CD14-positive monocyte (primary cell): ENCODE results near the gene NIPAL3. TPM values are rescaled to one million over a fixed set of nuclear protein-coding genes. Genes with fewer than 3 reads are reported as not detected.
"Not testable (repeated sequence)": the region's sequence is repeated elsewhere in the genome, so short reads cannot be mapped to it uniquely, and the experiment has no call there.

Source experiments
- DNase-seq, 3 donors: peaks; one replicate each; pipeline ENCODE4 v3.0.0-alpha.2; 2011 to 2022
- H2AFZ ChIP-seq: 2 replicates; pipeline ENCODE4 v1.6.0; 2012; ENCODE audit warnings: mild to moderate bottlenecking, low read depth, low read length, inconsistent platforms; ENCODE audit not compliant: insufficient read depth, poor library complexity, severe bottlenecking
- H3K27ac ChIP-seq, 2 donors: 1 replicate in 1 of 2; 2 replicates in 1 of 2; pipeline ENCODE4 v1.5.1; 2012 to 2013; ENCODE audit warnings: low read length in 2 of 2, control low read depth in 1 of 2, inconsistent platforms in 1 of 2, low read depth in 1 of 2, mild to moderate bottlenecking in 1 of 2
- H3K27me3 ChIP-seq, 2 donors: one replicate each; pipeline versions ENCODE4 v1.6.0 to v1.6.1; 2011 to 2013; ENCODE audit warnings: low read length in 2 of 2; ENCODE audit not compliant: control insufficient read depth in 2 of 2, insufficient read depth in 2 of 2
- H3K36me3 ChIP-seq, 2 donors: replicated peaks in 1 of 2; 1 replicate in 1 of 2; 2 replicates in 1 of 2; pipeline versions ENCODE4 v1.5.1 to v1.6.1; 2012 to 2013; ENCODE audit warnings: low read length in 2 of 2, control low read depth in 1 of 2, inconsistent platforms in 1 of 2, mild to moderate bottlenecking in 1 of 2; ENCODE audit not compliant: insufficient read depth in 2 of 2, control insufficient read depth in 1 of 2
- H3K4me1 ChIP-seq, 2 donors: 1 replicate in 1 of 2; 2 replicates in 1 of 2; pipeline versions ENCODE4 v1.5.1 to v1.6.1; 2012 to 2013; ENCODE audit warnings: low read length in 2 of 2, control low read depth in 1 of 2, inconsistent platforms in 1 of 2, mild to moderate bottlenecking in 1 of 2, moderate library complexity in 1 of 2; ENCODE audit not compliant: insufficient read depth in 2 of 2, control insufficient read depth in 1 of 2
- H3K4me2 ChIP-seq: replicated peaks from 2 replicates; pipeline ENCODE3; 2012; ENCODE audit warnings: low read length, moderate library complexity, mild to moderate bottlenecking; ENCODE audit not compliant: poor library complexity, severe bottlenecking; ENCODE audit errors: extremely low read depth
- H3K4me3 ChIP-seq, 3 experiments: fragments of 200-600 bp in 1 of 3; sonication (generic) in 1 of 3; replicated peaks in 1 of 3; 1 replicate in 2 of 3; 2 replicates in 1 of 3; pipeline ENCODE4 v1.5.1; 2011 to 2013; ENCODE audit warnings: low read length in 3 of 3, mild to moderate bottlenecking in 3 of 3, control low read depth in 2 of 3, low read depth in 2 of 3, inconsistent platforms in 1 of 3, moderate library complexity in 1 of 3
- H3K79me2 ChIP-seq: 2 replicates; pipeline ENCODE4 v1.6.0; 2012; ENCODE audit warnings: mild to moderate bottlenecking, control low read depth, inconsistent platforms, low read length, moderate library complexity; ENCODE audit not compliant: insufficient read depth
- H3K9ac ChIP-seq: 2 replicates; pipeline ENCODE4 v1.6.0; 2017; ENCODE audit warnings: low read length, mild to moderate bottlenecking; ENCODE audit not compliant: insufficient read depth, poor library complexity, severe bottlenecking
- H3K9me3 ChIP-seq, 2 donors: replicated peaks in 1 of 2; 1 replicate in 1 of 2; 2 replicates in 1 of 2; pipeline versions ENCODE4 v1.5.1 to v1.6.1; 2012 to 2013; ENCODE audit warnings: low read length in 2 of 2, control low read depth in 1 of 2; ENCODE audit not compliant: control insufficient read depth in 1 of 2, insufficient read depth in 1 of 2
- H4K20me1 ChIP-seq: 2 replicates; pipeline ENCODE4 v1.6.0; 2012; ENCODE audit warnings: mild to moderate bottlenecking, low read length, control low read depth, moderate library complexity; ENCODE audit not compliant: insufficient read depth
- H3K27ac Mint-ChIP-seq, 7 donors: one replicate each; pipeline ENCODE4 v1.8.0; 2020; ENCODE audit warnings: mild to moderate bottlenecking in 7 of 7, mixed read lengths in 7 of 7, moderate library complexity in 6 of 7, inconsistent platforms in 2 of 7
- H3K27me3 Mint-ChIP-seq, 3 donors: one replicate each; pipeline ENCODE4 v1.8.0; 2021 to 2022; ENCODE audit warnings: low read depth in 3 of 3, mild to moderate bottlenecking in 3 of 3, mixed read lengths in 3 of 3, moderate library complexity in 3 of 3, inconsistent platforms in 1 of 3
- H3K36me3 Mint-ChIP-seq, 2 donors: one replicate each; pipeline ENCODE4 v1.8.0; 2020; ENCODE audit warnings: mixed read lengths in 2 of 2, inconsistent platforms in 1 of 2, mild to moderate bottlenecking in 1 of 2
- H3K4me1 Mint-ChIP-seq: one replicate; pipeline ENCODE4 v1.8.0; 2020; ENCODE audit warnings: mild to moderate bottlenecking, mixed read lengths
- H3K4me3 Mint-ChIP-seq, 2 donors: one replicate each; pipeline ENCODE4 v1.8.0; 2020; ENCODE audit warnings: mild to moderate bottlenecking in 2 of 2, mixed read lengths in 2 of 2, moderate library complexity in 1 of 2
- H3K9me3 Mint-ChIP-seq, 7 donors: one replicate each; pipeline ENCODE4 v1.8.0; 2020 to 2022; ENCODE audit warnings: mixed read lengths in 7 of 7, mild to moderate bottlenecking in 6 of 7, moderate library complexity in 6 of 7, inconsistent platforms in 2 of 7
- WGBS: methylation state at CpG from one replicate; pipeline ENCODE4 v1.1.5; 2013; ENCODE audit warnings: missing lambda C conversion rate; ENCODE audit not compliant: insufficient coverage; 5-methylcytosine and 5-hydroxymethylcytosine counted together
- intact Hi-C, 2 donors: fragments of 100-400 bp; cut with micrococcal nuclease; formaldehyde crosslinking; loops; one replicate each; pipeline versions ENCODE4 v1.15.0 to v1.15.1; 2023
- polyA plus RNA-seq, 3 donors: library from polyadenylated mRNA; depleted of rRNA in 1 of 3; unstranded in 2 of 3; stranded (reverse) in 1 of 3; fragments of 300-500 nt in 2 of 3; fragments of >200 nt in 1 of 3; fragmentation: Illumina TruSeq in 2 of 3; gene quantifications; 1 replicate in 2 of 3; 2 replicates in 1 of 3; pipeline ENCODE4 v1.2.3, GENCODE V29; 2012 to 2021
- TF ChIP-seq, protein P1 (sequence below): fragments of 200-600 bp; IDR thresholded peaks from one replicate; pipeline ENCODE4 v1.8.0; 2022; ENCODE audit warnings: antibody characterized with exemption, mild to moderate bottlenecking

NIPAL3 gene
- polyA plus RNA-seq, 3 donors, result 5.9 to 9.6 (median 6.6) TPM

DNA sequence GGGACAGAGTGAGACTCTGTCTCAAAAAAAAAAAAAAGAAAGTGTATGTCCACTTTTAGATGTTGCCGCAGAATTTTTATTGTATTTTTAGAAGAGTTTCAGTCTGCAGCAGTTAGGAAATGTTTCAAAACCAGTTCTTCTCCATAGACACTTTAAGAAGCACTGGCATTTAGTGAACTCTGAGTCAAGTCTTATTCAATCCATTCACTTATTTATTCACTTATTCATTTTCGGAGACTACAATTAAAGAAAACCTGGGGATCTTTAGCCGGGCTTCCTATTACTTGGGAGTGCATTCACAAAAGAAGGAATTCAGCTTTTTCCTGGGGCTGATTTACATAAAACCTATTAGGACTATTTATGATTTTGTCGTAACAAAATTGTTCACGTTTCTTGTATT is 99.3 kb downstream of the NIPAL3 start:
- Mint-ChIP-seq H3K4me3 (no peak overlapping the region), H3K36me3 (peaks cover 31 to 35% of the 10 kb centered on the region in 2 donors), H3K4me1 (peaks cover 5% of the 10 kb centered on the region), H3K27ac (no peak overlapping the region), H3K9me3 (no peaks in the 10 kb centered on the region), H3K27me3 (no peaks in the 10 kb centered on the region)
- H3K79me2 ChIP-seq, result peaks cover 20% of the 10 kb centered on the region
- intact Hi-C loops, result no loop called here
- H3K4me3 ChIP-seq, result no peak overlapping the region
- TF ChIP-seq, protein P1, sequence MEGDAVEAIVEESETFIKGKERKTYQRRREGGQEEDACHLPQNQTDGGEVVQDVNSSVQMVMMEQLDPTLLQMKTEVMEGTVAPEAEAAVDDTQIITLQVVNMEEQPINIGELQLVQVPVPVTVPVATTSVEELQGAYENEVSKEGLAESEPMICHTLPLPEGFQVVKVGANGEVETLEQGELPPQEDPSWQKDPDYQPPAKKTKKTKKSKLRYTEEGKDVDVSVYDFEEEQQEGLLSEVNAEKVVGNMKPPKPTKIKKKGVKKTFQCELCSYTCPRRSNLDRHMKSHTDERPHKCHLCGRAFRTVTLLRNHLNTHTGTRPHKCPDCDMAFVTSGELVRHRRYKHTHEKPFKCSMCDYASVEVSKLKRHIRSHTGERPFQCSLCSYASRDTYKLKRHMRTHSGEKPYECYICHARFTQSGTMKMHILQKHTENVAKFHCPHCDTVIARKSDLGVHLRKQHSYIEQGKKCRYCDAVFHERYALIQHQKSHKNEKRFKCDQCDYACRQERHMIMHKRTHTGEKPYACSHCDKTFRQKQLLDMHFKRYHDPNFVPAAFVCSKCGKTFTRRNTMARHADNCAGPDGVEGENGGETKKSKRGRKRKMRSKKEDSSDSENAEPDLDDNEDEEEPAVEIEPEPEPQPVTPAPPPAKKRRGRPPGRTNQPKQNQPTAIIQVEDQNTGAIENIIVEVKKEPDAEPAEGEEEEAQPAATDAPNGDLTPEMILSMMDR, result no peak
- no peak for DNase-seq
- no peak overlapping the region for H3K4me2 ChIP-seq
- H3K36me3 ChIP-seq, result peaks cover 0 to 38% of the 10 kb centered on the region in 2 donors
- no peak overlapping the region for H3K27ac ChIP-seq
- no peaks in the 10 kb centered on the region for H3K27me3 ChIP-seq
- H3K9ac ChIP-seq, result no peak overlapping the region
- H2AFZ ChIP-seq, result no peak overlapping the region
- H3K4me1 ChIP-seq, result no peaks in the 10 kb centered on the region
- WGBS, result no CpG with 5 or more reads among the region's 5 CpGs
- H4K20me1 ChIP-seq, result no peaks in the 10 kb centered on the region
- no peaks in the 10 kb centered on the region for H3K9me3 ChIP-seq

DNA sequence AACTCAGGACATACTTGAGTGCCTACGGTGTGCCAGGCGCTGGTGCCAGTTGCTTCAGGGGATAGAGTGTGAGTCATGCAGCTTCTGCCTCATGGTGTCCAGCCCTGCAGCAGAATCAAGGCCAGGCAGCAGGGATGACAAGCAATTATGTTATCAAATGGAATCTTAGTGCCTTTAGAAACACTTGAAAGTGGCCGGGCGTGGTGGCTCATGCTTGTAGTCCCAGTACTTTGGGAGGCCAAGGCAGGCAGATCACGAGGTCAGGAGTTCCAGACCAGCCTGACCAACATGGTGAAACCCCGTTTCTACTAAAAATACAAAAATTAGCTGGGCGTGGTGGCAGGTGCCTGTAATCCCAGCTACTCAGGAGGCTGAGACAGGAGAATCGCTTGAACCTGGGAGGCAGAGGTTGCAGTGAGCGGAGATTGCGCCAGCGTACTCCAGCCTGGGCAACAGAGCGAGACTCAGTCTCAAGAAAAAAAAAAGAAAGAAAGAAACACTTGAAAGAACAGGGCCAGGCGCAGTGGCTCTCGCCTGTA is 100.1 kb downstream of the NIPAL3 start:
- H4K20me1 ChIP-seq, H2AFZ ChIP-seq, H3K4me1 ChIP-seq, H3K9ac ChIP-seq, H3K4me3 Mint-ChIP-seq, H3K27me3 ChIP-seq, H3K9me3 ChIP-seq, DNase-seq, H3K9me3 Mint-ChIP-seq, H3K4me1 Mint-ChIP-seq, H3K4me3 ChIP-seq, H3K27me3 Mint-ChIP-seq, H3K4me2 ChIP-seq, H3K27ac ChIP-seq, intact Hi-C loops: not testable (repeated sequence)
- Mint-ChIP-seq H3K27ac (peak overlapping the region in 3 of 7 donors; percentile 4 to 31 (median 21)), H3K36me3 (peaks cover 35 to 40% of the 10 kb centered on the region in 2 donors)
- H3K36me3 ChIP-seq, result peaks cover 0 to 44% of the 10 kb centered on the region in 2 donors
- 100% methylated on average over 10 of the region's 14 CpGs for WGBS
- peaks cover 17% of the 10 kb centered on the region for H3K79me2 ChIP-seq
